ENCODE measurements around the gene MAVS.
"Not testable (repeated sequence)": the region's sequence is repeated elsewhere in the genome, so short reads cannot be mapped to it uniquely, and the experiment has no call there.

- TF ChIP-seq, protein P1, sequence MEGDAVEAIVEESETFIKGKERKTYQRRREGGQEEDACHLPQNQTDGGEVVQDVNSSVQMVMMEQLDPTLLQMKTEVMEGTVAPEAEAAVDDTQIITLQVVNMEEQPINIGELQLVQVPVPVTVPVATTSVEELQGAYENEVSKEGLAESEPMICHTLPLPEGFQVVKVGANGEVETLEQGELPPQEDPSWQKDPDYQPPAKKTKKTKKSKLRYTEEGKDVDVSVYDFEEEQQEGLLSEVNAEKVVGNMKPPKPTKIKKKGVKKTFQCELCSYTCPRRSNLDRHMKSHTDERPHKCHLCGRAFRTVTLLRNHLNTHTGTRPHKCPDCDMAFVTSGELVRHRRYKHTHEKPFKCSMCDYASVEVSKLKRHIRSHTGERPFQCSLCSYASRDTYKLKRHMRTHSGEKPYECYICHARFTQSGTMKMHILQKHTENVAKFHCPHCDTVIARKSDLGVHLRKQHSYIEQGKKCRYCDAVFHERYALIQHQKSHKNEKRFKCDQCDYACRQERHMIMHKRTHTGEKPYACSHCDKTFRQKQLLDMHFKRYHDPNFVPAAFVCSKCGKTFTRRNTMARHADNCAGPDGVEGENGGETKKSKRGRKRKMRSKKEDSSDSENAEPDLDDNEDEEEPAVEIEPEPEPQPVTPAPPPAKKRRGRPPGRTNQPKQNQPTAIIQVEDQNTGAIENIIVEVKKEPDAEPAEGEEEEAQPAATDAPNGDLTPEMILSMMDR (IDR thresholded peaks at IDR 0.05), result not testable (repeated sequence)
- TF ChIP-seq POLR2A (IDR thresholded peaks at IDR 0.05), result not testable (repeated sequence)
These were observed 32.3 kb downstream of the MAVS start for GRCh38 chr20:3878921-3879274.
